ENCODE results near the gene MAN1B1. TPM values are rescaled to one million over a fixed set of nuclear protein-coding genes. Genes with fewer than 3 reads are reported as not detected.

Gene MAN1B1
- polyA plus RNA-seq, 2 of the 4 experiments (the other 2 are of a cell fraction), result 31.7 to 48.6 TPM

GRCh38 chr9:137077010-137077747 is 9.6 kb upstream of the MAN1B1 start, which contains the start of gene UAP1L1:
Gene UAP1L1, plus strand, starts transcription at chr9:137077517. Its CDS starts 16 bp downstream, at chr9:137077533.
- DNase-seq (ENCODE audit: low read depth in 1 of 2, low spot score in 1 of 2) (peak in 1 of 2 experiments; percentile 44), FAIRE-seq (no peak), ATAC-seq (peak; percentile 62 to 67)
- H3K9me3 ChIP-seq, result no peaks in the 10 kb centered on the region
- peak within 1 kb of the TSS; percentile 72 to 92 for H3K27ac ChIP-seq
- WGBS (ENCODE audit: missing lambda C conversion rate), result 27% methylated on average over 20 of the region's 87 CpGs
- no peak for TF ChIP-seq CEBPB (IDR thresholded peaks at IDR 0.05)
- no peak for TF ChIP-seq NPAS2 (CRISPR knock-in tag; IDR thresholded peaks at IDR 0.05; ENCODE audit: borderline replicate concordance)
- no peak for TF ChIP-seq NFE2L2 (conservative IDR thresholded peaks at IDR 0.05; ENCODE audit: low read length)
- no peak for TF ChIP-seq MAZ (IDR thresholded peaks at IDR 0.05; ENCODE audit: borderline replicate concordance, low read depth, low read length)
- TF ChIP-seq NR3C1 (IDR thresholded peaks at IDR 0.05), result no peak
- TF ChIP-seq HES2 (IDR thresholded peaks at IDR 0.05), result no peak
- TF ChIP-seq FOXS1 (CRISPR knock-in tag; IDR thresholded peaks at IDR 0.05), result no peak
- no peak for TF ChIP-seq RNF2 (IDR thresholded peaks at IDR 0.05; ENCODE audit: borderline replicate concordance, low read depth)
- TF ChIP-seq JUN (IDR thresholded peaks at IDR 0.05), result no peak; a peak in 1 of 5 replicates
- TF ChIP-seq BCL3 (IDR thresholded peaks at IDR 0.05), result 0 out of 3 replicates have a peak, but pooled peaks have one; percentile 21
- 0 out of 2 replicates have a peak, but pooled peaks have one; percentile 33 for TF ChIP-seq BHLHE40 (IDR thresholded peaks at IDR 0.05; ENCODE audit: low read depth, low read length)
- no peak for TF ChIP-seq ESRRA (IDR thresholded peaks at IDR 0.05; ENCODE audit: borderline replicate concordance, low read length)
- no peak for TF ChIP-seq TFCP2L1 (CRISPR knock-in tag; IDR thresholded peaks at IDR 0.05)
- no peak for TF ChIP-seq ZNF302 (CRISPR knock-in tag; IDR thresholded peaks at IDR 0.05)
- no peak for TF ChIP-seq TP53 (CRISPR knock-in tag; IDR thresholded peaks at IDR 0.05)
- TF ChIP-seq ZSCAN20 (CRISPR knock-in tag; IDR thresholded peaks at IDR 0.05), result no peak
- no peak for TF ChIP-seq GATA3 (IDR thresholded peaks at IDR 0.05; ENCODE audit: borderline replicate concordance)
- 0 out of 2 replicates have a peak, but pooled peaks have one; percentile 12 for TF ChIP-seq MAX (IDR thresholded peaks at IDR 0.05)
- no peak for TF ChIP-seq JUNB (IDR thresholded peaks at IDR 0.05)
- TF ChIP-seq HOXB13 (CRISPR knock-in tag; IDR thresholded peaks at IDR 0.05; ENCODE audit: low read depth), result no peak
- ChIA-PET CTCF (interaction anchor here (1.2 to 24.0 kb wide), 7 partner anchors 9 to 159 kb away, joined by 3 to 321 read pairs (median 7); partner anchors contain the start of genes ABCA2, MAN1B1, NPDC1 and SAPCD2), POLR2A (interaction anchor here (1.1 kb wide), 1 partner anchor 9 kb away, joined by 4 read pairs; the partner anchor contains the start of gene MAN1B1)
- H3K4me1 ChIP-seq, result peaks cover 11% of the 10 kb centered on the region
- peak within 1 kb of the TSS; percentile 95 for H3K4me2 ChIP-seq
- peak within 1 kb of the TSS; percentile 66 for H3K4me3 ChIP-seq

- no peak for DNase-seq (ENCODE audit: low read depth in 1 of 2, low spot score in 1 of 2)
- TF ChIP-seq BCL3 (IDR thresholded peaks at IDR 0.05) (0 out of 3 replicates have a peak, but pooled peaks have one; percentile 11), GATA3 (IDR thresholded peaks at IDR 0.05; ENCODE audit: borderline replicate concordance) (no peak)
- peak overlapping the region; percentile 95 for H3K4me2 ChIP-seq
- no peak for ATAC-seq
- WGBS (ENCODE audit: missing lambda C conversion rate), result 75% methylated on average over 41 of the region's 76 CpGs
- no peaks in the 10 kb centered on the region for H3K9me3 ChIP-seq
- peak overlapping the region; percentile 66 for H3K4me3 ChIP-seq
- CTCF ChIA-PET, result interaction anchor here (2.1 to 24.0 kb wide), 4 partner anchors 9 to 32 kb away, joined by 7 to 321 read pairs (median 14); partner anchors contain the start of genes MAN1B1, NPDC1 and SAPCD2
- peak overlapping the region; percentile 72 to 92 for H3K27ac ChIP-seq
- POLR2A ChIA-PET, result no interaction called here
- peaks cover 16% of the 10 kb centered on the region for H3K4me1 ChIP-seq
- no peak for FAIRE-seq
Observed at GRCh38 chr9:137077758-137078693, 8.8 kb upstream of the MAN1B1 start.
